NOMO-1 (cell line): ENCODE results near the gene PREX1.

Source experiments
- DNase-seq, 2 experiments: peaks; one replicate each; lab custom pipeline; 2025; ENCODE audit not compliant: unreplicated experiment in 2 of 2; lab: John Stamatoyannopoulos, UW

The PREX1 gene

DNA sequence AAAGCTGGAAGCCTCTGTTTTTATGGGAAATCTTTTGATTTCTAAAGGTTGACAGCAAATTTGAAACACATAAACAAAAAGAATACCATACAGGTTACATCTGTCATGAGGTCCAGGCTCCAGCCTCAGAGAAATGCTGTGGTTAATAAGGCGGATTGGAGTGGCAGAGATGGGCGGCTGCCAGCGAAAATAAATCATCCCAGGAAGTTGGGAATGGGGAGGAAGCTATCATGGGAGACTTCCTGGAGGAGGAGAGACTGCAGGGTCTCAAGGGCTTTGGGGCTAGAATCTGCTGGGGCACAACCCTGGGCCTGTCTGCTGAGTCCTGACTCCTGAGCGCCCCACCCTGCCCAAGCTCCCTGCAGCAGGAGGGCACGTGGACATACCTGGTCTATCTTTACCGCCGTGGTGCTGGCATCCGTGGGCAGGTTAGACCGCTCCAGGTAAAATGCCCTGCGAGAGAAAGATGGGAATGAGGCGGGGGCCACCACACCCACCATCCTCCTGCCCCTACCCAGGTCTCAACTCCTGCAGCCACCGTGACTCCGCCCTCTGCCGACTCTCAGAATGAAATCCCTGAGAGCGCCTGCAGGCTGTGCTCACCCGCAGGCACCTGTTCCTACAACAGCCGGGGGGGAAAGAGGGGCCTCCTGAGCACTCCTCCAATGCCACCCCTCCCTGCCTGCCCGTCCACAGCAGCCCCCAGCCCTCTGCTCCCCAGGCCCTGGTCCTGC is 197.3 kb downstream of the PREX1 start:
- DNase-seq, result no peak

DNA sequence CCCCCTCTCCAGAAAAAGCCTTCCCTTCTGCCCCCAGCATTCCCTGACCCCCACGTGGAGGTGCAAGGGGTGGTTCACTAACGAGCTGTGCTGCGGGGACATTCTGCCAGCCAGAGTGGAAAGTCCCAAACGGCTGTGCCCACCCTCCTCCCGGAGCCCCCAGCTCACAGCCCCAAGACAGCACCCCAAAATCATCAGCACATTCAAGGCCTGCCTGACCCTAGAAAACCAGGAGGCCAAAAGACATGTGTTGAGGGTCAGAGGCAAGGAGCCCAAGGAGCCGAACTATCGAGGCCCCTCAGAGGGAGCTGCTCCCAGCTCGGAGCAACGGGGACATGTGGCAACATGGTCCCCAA is 197.9 kb downstream of the PREX1 start:
- no peak for DNase-seq

DNA sequence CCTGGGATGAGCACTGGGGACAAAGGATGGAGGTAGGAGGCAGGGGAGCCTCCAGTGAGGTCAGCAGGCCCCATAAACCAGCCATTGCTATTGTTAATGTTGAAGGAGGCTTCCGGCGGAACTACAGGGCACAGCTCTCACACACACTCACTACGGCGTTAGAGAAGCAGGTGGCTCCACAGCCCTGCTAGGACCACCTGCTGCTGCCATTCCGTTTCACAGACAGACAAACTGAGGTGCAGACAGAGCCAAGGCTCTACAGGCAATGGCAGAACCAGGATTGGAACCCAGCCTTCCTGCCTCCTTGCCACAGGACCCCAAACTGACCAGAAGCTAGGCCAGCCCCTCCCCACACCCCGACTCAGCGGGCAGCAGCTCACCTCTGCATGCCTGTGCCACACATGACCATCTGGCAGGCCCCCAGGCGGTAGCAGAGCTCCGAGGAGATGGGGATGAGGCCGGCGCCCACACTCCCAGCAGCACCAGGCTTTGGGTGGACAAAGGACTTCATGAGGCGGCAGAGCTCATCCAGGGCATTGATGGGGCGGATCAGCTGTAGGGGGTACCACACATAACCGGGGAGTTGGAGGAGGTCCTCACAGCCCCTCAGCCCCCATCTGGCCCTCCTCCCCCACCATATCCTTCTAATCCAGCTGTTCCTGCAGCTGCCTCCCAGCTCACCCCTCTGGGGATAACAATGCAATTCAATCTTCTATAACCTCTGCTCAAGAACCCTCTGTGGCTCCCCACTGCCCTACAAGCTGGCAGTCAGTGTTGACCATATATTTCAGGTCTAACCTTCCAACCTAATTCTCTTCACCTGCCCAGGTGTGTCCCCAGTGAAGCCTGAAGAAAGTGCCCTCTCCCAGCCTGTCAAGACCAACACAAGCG is 198.5 kb downstream of the PREX1 start:
- no peak for DNase-seq

DNA sequence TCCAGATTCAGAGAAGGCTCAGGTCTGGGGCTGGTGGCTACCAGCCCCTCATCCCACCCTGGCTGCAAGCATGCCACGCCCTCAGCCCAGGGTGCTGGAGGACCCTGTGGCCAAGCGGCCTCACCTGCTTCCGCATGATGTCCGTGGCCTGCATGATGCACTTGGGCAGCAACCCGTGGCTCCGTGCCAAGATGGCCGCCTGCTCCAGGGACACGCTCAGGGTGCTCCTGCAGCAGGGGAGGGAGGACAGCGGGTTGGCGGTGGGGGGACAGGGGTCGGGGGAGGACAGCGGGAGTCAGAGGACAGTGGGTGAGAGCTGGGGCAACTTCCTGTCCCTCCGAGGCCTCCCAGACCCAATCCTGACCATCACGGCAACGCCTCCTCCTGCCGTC is 200.1 kb downstream of the PREX1 start:
- DNase-seq, result no peak

DNA sequence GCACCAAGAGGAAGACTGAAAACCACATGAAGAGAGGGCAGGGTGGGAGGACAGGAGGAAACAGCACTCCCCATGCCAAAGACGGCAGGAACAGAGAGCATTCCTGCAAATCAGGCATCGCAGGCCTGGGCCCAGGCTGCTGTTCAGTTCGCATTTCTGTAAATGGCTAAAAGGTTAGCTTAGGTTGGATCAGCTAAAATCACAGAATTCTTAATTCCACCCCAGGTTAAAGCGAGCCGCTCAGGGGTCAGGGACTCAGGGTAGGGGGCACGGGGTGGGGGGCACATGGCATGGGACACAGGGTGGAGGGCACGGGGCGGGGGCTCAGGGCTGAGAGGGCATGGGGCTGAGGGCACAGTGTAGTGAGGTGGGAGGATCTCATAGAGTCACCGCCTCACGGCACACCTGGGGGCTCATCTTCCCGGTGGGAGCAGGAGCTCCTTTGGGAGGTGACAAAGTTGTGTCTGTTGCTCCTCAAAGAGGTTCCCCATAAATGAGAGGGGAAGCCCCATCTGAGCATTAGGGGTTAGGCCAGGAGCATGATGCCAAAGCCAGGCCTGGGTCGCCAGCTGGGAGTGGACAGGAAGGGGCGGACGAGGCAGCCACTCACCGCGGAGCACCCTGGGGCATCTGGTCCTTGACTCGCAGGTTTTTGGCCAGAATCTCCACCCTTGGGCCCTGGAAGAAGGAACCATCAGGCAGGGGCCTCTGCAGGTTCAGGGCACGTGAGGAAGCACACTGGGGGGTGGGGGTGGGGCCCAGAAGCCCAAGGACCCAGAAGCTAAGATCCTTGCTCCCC is 200.7 kb downstream of the PREX1 start:
- DNase-seq, result no peak

DNA sequence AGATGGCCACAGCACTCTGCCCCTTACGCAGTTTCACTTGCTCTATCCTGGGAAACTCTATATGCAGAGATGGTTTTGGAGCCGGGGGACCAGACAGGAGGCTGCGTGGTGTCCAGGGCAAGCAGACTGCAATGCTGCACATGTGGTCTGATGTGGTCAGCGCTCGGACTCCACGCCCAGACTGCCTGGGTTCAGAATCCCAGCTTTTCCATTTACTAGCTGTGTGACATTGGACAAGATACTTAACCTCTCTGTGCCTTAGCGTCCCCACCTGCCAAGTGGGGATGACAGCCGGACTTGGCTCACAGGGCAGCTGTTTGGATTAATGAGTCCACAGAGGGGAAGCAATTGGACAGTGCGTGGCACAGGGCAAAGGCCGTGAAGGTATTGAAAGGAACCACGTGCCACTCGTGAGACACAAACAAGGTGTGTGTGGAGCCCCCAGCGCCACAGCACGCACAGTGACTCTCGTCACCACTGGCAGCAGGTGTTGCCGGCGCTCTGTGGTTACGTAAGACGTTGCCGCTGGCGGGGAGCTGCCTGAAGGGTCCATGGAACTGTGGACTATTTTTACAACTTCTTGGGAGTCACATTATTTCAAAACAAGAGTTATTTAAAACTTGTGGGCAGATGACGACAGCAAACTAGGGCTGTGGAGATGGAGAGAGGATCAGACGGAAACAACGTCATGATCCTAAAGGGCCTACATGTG is 201.4 kb downstream of the PREX1 start:
- peak; percentile 38 to 62 for DNase-seq

DNA sequence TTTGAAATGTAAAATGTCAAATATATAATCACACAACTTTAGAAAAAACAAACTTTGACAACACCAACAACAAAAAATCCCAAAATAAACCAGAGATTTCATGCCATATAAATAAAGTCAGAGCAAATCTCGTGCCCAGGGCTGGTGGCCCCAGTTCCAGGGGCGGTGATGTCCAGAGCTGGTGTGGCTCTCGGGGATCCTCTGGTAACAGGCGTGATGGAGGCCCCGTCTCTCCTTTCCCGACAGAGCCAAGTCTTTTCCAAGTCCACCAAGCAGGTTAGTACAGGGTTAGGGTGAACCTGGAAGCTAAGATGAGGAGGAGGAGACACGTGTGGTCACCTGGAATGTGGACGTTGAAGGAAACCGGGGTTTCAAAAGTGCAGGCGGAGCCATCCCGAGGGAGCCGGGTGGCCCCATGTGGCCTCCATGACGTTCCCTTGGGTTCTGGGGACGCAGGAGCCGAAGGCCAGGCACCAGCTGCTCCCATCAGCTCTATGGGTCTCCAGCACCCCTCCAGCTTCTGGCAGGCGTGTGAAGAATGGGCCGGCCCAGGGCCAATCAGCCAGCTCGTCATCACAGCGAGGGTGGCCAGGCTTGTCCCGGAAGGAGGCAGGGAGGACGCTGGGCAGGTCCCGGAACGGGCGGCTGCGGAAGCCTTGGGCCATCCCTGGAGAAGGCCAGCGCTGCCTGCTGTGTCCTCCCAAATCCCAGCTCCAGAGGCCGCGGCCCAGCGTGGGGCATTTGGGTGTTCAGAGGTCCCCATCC is 202.5 kb downstream of the PREX1 start:
- no peak for DNase-seq

DNA sequence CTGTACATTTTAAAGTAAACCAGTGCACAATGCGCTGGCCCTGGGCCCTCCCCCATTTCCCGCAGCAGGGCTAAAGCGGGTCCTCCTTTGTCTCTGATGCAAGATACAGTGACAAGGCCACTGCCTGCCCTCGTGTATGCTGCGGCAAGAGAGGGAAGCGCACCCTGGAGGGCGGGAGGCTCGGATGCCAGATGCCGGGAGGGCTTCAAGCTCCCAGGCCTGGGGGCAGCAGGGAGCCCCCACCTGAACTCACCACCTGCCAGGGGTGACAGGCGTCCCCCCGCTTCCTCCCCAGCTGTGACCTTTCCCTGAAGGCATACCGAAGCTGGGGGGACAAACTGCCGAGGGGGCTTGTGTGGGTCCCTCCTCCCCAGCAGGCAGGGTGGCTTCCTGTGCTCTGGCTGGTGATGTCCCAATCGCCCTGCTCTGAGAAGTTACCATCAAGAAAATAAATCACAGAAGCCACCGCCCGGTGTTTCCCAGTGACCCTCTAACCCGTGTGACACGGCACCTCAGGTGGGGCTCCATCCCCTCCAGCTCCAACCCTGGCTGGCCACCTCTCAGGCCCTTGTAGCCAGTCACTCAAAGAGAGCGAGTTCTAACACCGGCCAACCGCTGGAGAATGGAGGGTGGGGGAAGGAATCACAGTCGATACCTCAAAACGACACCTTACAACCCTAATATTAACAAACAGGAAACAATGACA is 203.3 kb downstream of the PREX1 start:
- no peak for DNase-seq

DNA sequence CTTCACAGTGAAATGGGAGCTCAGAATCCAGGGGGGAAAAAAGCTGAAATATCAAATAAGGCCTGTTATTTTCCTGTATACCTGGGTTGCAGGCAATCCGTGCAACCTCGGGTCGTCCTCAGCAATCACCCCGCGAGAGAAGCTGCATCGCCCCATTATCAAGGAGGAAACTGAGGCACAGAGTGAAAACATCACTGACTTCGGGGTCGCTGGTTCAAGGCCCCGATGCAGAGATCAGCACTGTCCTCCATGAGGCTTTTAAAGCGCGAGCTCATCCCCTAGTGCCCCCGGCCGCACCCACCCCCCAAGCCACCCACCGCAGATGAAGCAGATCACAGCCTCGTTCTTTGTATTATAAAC is 203.9 kb downstream of the PREX1 start:
- DNase-seq, result no peak

DNA sequence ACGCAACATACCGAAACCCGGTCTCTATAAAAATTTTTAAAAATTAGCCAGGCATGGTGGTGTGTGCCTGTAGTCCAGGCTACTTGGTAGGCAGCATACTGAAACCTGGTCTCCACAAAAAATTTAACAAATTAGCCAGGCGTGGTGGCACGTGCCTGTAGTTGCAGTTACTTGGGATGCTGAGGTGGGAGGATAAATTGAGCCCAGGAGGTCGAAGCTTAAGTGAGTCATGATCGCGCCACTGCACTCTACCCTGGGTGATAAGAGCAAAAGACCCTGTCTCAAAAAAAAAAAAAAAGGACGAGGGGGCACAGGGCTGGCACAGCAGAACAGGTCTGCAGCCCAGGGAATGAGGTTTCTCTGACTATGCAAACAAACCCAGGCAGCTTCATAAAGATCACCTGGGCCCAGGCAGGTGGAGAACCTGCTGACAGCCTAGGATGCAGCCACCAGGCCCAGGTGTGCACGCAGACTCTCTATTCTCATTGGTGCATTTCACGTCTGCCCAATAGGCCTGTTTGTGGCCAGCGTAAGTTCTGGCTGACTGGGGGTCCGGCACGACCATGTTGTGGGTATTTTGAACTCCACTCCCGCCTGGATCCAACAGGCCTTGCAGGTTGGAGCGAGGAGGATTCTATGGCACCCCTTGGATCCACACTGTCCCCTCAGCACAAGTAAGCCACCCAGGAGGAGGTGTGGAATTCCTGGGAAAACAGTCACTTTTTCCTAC is 204.5 kb downstream of the PREX1 start:
- DNase-seq, result no peak

DNA sequence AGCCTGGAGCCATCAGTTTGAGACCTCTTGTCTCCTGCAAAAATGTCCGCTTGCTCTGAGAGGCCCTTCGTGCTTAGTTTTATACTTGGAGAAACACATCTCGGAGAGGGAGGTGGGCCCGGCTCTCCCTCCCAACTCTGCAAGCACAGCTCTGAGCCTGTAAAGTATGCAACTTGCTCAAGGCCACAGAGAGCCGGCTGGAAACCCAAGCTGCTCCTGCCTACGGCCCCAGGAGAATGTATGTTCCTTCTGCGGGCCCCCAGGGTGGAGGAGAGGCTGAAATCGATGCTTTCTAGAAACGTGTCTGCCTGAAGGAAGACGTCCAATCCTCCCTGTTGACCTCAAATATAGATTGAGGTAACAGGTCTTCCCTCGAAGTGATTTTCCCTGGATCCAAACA is 205.4 kb downstream of the PREX1 start:
- no peak for DNase-seq

DNA sequence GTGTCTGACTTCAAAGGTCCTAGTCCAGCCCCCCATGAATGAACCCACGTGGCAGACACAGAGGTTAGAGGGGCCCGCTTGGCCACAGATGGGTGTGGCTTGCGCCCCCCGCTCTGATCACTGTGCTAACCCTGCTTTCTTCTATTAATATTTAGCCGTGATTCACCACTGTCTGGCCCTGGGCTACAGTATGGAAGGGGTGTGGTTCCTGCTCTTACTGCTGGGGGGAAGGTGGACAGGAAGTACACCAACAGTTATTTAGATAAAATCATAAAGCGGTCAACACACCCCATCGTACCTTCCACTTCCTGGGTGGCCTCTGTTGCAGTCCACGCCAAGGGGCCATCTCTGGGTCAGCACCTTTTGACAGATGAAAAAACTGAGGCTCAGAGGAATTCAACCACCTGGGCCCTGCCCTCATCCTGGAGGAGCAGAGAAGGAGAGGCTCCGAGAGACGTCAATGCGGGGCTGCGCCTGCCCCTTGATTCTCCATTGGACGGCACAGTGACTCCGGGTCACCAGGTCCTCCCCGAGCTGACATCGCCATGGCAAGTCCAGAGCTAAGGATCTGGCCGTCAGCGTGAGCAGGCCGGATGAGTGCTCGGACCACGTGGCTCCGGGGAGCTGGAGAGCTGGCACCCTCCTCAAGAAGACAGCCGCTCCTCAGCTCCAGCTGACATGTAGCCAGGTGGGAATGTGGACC is 206.3 kb downstream of the PREX1 start:
- no peak for DNase-seq

DNA sequence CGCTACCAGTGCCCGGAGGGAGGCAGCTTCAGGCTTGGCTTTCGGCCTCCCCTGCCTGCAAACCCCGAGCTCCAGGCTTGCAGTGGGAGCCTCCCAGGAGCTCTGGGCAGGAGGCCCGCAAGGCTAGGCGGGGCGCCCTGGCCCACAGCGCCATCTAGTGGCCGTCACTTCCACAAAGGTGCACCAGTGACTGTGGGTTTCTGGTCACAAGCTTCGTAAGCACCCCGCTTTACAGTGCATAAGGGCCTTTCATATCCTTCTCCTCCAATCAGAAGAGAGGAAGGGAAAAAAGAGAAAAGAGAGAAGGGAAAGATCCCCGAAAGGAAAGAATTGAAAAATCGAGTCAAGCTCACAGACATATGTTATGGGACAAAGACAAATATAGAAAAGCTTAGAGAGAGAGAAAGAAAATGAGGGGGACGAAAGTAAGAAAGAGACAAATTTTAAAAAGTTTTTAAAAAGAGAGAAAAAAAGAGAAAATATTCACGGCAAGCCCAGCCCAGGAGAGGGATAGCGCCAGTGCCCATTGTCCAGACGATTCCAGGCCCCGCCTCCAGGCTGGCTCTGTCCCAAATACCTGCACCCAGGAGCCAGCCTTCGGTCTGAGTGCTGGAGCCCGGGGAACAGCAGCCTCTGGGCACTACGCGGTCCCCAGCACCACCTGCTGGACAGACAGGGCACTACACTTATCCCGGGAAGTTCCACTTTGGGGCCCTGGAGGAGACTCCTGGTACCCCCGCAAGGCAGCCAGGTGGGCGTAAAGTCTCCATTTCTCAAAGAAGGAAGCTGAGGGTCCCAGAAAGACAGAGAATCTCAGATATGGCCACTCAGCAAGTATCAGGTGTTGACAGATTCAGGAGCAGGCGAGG is 207.1 kb downstream of the PREX1 start:
- DNase-seq, result peak; percentile 27 to 42

DNA sequence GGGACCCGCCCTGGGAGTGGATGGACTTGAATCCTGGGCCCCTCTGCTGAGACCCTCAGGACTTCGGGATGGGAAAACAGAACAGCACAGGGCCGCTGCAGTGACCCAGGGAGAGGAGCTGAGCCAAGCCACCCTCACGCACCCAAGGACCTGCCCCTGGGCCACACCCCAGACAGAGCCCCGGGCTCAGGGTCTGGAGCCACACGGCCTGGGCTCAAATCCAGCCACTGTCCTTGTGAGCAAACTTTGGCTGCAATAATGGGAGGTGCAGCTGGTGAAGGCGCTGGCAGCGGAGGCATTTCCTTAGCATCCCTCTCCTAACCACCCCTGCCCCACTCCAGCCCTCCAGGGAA is 207.7 kb downstream of the PREX1 start:
- no peak for DNase-seq

DNA sequence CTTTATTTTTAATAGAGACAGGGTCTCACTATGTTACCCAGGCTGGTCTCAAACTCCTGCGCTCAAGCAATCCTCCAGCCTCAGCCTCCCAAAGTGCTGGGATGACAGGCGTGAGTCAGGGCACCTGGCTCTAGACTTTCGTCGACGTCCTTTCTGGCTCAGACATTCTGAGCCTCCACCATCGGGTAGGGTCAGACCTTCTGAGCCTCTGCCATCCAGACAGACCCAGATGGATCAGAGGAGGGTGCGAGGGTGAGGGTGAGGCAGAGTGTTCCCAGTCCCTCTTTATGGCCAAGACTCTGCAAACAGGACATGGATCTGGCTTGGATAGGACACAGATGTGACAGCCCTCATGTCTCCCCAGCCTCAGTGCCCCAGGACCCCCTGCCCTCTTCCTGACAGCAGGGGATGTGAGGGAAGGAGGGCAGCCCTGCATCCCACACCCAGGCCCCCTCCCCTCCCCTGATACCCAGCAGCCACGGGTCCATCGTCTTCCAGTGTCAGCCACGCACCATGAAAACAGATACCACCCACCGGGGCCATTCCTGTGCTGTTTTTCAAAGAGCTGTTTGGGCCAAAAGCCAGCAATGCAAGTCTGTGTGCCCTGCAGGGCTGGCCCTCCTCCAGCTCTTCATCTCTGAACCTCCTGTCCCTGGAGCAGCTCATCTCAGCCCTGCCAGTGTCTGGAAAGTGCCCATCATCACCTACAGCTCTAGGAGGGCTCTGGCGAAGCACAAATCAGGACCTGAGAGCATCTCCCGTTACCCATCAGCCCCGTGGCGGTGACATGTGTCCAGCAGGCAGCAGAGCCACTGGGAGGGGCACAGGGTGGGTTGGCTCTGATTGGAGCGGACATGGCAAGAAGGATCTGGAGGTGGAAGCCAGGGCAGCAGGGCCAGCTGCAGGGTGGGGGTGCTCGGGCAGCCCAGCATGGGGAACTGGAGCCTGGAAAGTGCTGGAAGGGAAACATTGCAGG is 208.4 kb downstream of the PREX1 start:
- DNase-seq, result no peak

DNA sequence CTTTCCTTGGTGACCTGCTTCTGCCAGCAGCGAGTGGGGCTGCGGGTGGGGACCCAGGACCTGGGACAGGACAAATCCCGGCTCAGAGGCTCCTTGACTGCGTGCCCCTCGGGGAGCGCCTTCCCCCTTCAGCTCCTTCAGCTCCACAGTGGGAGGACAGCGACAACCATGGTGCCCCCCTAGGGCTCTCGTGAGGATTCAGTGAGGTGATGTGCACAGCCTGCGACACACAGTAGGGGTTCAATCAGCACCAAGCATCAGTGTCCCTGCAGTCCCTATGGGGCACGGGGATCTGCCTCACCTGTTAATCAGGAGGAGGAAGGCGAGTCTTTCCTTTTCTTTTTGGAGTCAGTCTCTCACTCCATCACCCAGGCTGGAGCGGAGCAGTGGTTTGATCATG is 209.2 kb downstream of the PREX1 start:
- no peak for DNase-seq
